SU-DHL-6 (cell line): ENCODE results near the gene EEF1A2.

ENCODE experiments used
- H2AFZ ChIP-seq: fragments of 200-600 bp; sonication (generic); 2 replicates; pipeline ENCODE4 v1.6.1; 2014; ENCODE audit warnings: low read depth, mild to moderate bottlenecking, moderate library complexity, mixed read lengths, antibody characterized with exemption, low read length; ENCODE audit not compliant: severe bottlenecking
- H3F3A ChIP-seq: fragments of 200-600 bp; shearing (Covaris generic); 2 replicates; pipeline ENCODE4 v1.6.0; 2016; ENCODE audit warnings: antibody characterized with exemption, mild to moderate bottlenecking; ENCODE audit not compliant: insufficient read depth
- H3K27ac ChIP-seq: fragments of 200-600 bp; sonication (generic); 2 replicates; pipeline ENCODE4 v1.5.1; 2016; ENCODE audit warnings: low read depth, mild to moderate bottlenecking, low read length, moderate library complexity, mixed read lengths
- H3K27me3 ChIP-seq: fragments of 200-600 bp; sonication (generic), shearing (Covaris generic); 2 replicates; pipeline ENCODE4 v1.6.0; 2014; ENCODE audit warnings: mild to moderate bottlenecking, low read length
- H3K36me3 ChIP-seq: fragments of 200-600 bp; sonication (generic); 2 replicates; pipeline ENCODE4 v1.6.1; 2014; ENCODE audit warnings: mild to moderate bottlenecking, low read length, mixed read lengths
- H3K4me2 ChIP-seq: fragments of 300-600, 200-600 bp; shearing (Covaris generic), sonication (generic); 2 replicates; pipeline ENCODE4 v1.6.0; 2014; ENCODE audit warnings: low read length, low read depth, mild to moderate bottlenecking; ENCODE audit not compliant: poor library complexity, severe bottlenecking
- H3K4me3 ChIP-seq: fragments of 200-600 bp; sonication (generic); 2 replicates; pipeline ENCODE4 v1.5.1; 2014; ENCODE audit warnings: antibody characterized with exemption, low read length, mild to moderate bottlenecking, mixed read lengths; ENCODE audit not compliant: insufficient read depth, poor library complexity, severe bottlenecking
- H3K79me2 ChIP-seq: fragments of 200-600 bp; sonication (generic); 2 replicates; pipeline ENCODE4 v1.6.1; 2014; ENCODE audit warnings: mild to moderate bottlenecking, low read length, moderate library complexity; ENCODE audit not compliant: insufficient read depth
- H3K9ac ChIP-seq: fragments of 200-600 bp; sonication (generic); 2 replicates; pipeline ENCODE4 v1.7.0; 2014; ENCODE audit warnings: mild to moderate bottlenecking, low read length
- H3K9me2 ChIP-seq: fragments of 200-600 bp; sonication (generic); replicated peaks from 2 replicates; pipeline ENCODE4 v1.6.1; 2014; ENCODE audit warnings: low read length; ENCODE audit not compliant: insufficient read depth
- H3K9me3 ChIP-seq: fragments of 200-600 bp; sonication (generic); 2 replicates; pipeline ENCODE4 v1.6.1; 2014; ENCODE audit warnings: low read length, mixed read lengths; ENCODE audit not compliant: insufficient read depth
- H4K20me1 ChIP-seq: fragments of 200-600 bp; sonication (generic); 2 replicates; pipeline ENCODE4 v1.6.1; 2014; ENCODE audit warnings: low read depth, mild to moderate bottlenecking, antibody characterized with exemption, low read length, moderate library complexity, mixed read lengths
- EZH2phosphoT487 ChIP-seq: fragments of 200-600 bp; sonication (generic), shearing (Covaris generic); conservative IDR thresholded peaks from 2 replicates; pipeline ENCODE4 v1.6.1; 2018; ENCODE audit warnings: mild to moderate bottlenecking, antibody characterized with exemption, low read length, moderate library complexity, mixed read lengths
- TF ChIP-seq, protein P1 (sequence below): fragments of 200-600 bp; sonication (generic); IDR thresholded peaks from one replicate; pipeline ENCODE4 v1.5.1; 2017; ENCODE audit warnings: antibody characterized with exemption, mild to moderate bottlenecking, low read length, moderate library complexity; ENCODE audit not compliant: insufficient read depth, poor library complexity, severe bottlenecking

EEF1A2 gene

DNA sequence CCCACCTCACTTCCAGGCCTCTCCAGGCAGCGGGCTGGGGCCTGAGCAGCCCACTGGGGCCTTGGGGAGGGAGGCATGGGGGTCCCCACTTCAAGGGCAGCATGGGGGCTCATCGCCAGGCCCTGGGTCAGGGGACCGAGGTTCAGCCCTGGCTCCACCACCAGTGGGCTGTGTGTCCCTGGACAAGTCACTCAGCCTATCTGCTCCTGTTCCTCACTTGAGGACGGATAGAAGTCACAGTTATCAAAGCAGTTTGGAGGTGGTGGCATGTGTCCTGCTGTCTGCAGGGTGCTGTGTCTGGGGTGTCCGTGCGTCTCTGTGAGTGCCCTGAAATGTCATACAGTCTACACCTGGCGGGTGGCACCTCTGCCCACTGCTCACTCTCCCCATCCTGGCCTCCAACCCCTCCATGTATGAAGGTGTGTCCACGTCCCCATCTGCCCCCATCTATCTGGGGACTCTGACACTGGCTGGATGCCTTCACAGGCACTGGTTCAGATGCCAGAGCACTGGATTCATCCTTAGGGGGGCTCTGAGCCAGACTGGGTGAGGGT lies 3.6 kb downstream of the EEF1A2 start:
- no peak for TF ChIP-seq EZH2phosphoT487
- TF ChIP-seq, protein P1, sequence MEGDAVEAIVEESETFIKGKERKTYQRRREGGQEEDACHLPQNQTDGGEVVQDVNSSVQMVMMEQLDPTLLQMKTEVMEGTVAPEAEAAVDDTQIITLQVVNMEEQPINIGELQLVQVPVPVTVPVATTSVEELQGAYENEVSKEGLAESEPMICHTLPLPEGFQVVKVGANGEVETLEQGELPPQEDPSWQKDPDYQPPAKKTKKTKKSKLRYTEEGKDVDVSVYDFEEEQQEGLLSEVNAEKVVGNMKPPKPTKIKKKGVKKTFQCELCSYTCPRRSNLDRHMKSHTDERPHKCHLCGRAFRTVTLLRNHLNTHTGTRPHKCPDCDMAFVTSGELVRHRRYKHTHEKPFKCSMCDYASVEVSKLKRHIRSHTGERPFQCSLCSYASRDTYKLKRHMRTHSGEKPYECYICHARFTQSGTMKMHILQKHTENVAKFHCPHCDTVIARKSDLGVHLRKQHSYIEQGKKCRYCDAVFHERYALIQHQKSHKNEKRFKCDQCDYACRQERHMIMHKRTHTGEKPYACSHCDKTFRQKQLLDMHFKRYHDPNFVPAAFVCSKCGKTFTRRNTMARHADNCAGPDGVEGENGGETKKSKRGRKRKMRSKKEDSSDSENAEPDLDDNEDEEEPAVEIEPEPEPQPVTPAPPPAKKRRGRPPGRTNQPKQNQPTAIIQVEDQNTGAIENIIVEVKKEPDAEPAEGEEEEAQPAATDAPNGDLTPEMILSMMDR = no peak
- no peaks in the 10 kb centered on the region for H3K9me2 ChIP-seq

GRCh38 chr20:63494420-63495166 lies 4.3 kb downstream of the EEF1A2 start:
- Histone ChIP-seq H3K4me2 (no peak overlapping the region), H3K79me2 (no peaks in the 10 kb centered on the region), H3K36me3 (no peaks in the 10 kb centered on the region), H3K27ac (no peak overlapping the region), H3K9me2 (no peaks in the 10 kb centered on the region), H4K20me1 (no peaks in the 10 kb centered on the region), H3K9me3 (no peaks in the 10 kb centered on the region), H3K4me3 (no peak overlapping the region), H3K27me3 (no peaks in the 10 kb centered on the region), H3K9ac (no peak overlapping the region), H3F3A (no peaks in the 10 kb centered on the region), H2AFZ (no peak overlapping the region)
- TF ChIP-seq, protein P1 = no peak
- TF ChIP-seq EZH2phosphoT487 = no peak

More for the DNA sequence above, 3.6 kb downstream of the EEF1A2 start:
- no peaks in the 10 kb centered on the region for H3K27me3 ChIP-seq
- H3K9ac ChIP-seq = no peak overlapping the region
- no peaks in the 10 kb centered on the region for H3F3A ChIP-seq
- H3K27ac ChIP-seq = no peak overlapping the region
- H3K4me3 ChIP-seq = no peak overlapping the region
- H3K4me2 ChIP-seq = no peak overlapping the region
- H2AFZ ChIP-seq = no peak overlapping the region
- H3K79me2 ChIP-seq = no peaks in the 10 kb centered on the region
- H4K20me1 ChIP-seq = no peaks in the 10 kb centered on the region
- H3K36me3 ChIP-seq = no peaks in the 10 kb centered on the region
- no peaks in the 10 kb centered on the region for H3K9me3 ChIP-seq

GRCh38 chr20:63494084-63494419 lies 4.8 kb downstream of the EEF1A2 start:
- Histone ChIP-seq H3K4me2 (no peak overlapping the region), H2AFZ (no peak overlapping the region), H3K79me2 (no peaks in the 10 kb centered on the region), H3K4me3 (no peak overlapping the region), H4K20me1 (no peaks in the 10 kb centered on the region), H3K27ac (no peak overlapping the region), H3K9me3 (no peaks in the 10 kb centered on the region), H3K27me3 (no peaks in the 10 kb centered on the region), H3F3A (no peaks in the 10 kb centered on the region), H3K9me2 (no peaks in the 10 kb centered on the region), H3K36me3 (no peaks in the 10 kb centered on the region), H3K9ac (no peak overlapping the region)
- TF ChIP-seq, protein P1 = no peak
